ENCODE measurements around the gene ZNF414.

- TF ChIP-seq MYNN (tag by site-specific recombination; IDR thresholded peaks at IDR 0.05; ENCODE audit: borderline replicate concordance) (no peak), ZNF701 (tag by site-specific recombination; IDR thresholded peaks at IDR 0.05) (no peak), ZNF660 (tag by site-specific recombination; IDR thresholded peaks at IDR 0.05) (no peak), ZNF518A (tag by site-specific recombination; conservative IDR thresholded peaks at IDR 0.05; ENCODE audit: low read depth) (no peak), ZNF175 (tag by site-specific recombination; IDR thresholded peaks at IDR 0.05) (no peak), ZNF48 (tag by site-specific recombination; IDR thresholded peaks at IDR 0.05) (no peak), ZNF530 (tag by site-specific recombination; IDR thresholded peaks at IDR 0.05; ENCODE audit: low read depth) (no peak), ZNF274 (IDR thresholded peaks at IDR 0.05; ENCODE audit: low read length) (no peak), ZNF274 (tag by site-specific recombination; IDR thresholded peaks at IDR 0.05; ENCODE audit: borderline replicate concordance) (no peak), ZNF585B (tag by site-specific recombination; IDR thresholded peaks at IDR 0.05) (no peak), ZFHX2 (tag by site-specific recombination; conservative IDR thresholded peaks at IDR 0.05) (no peak), TCF7L2 (IDR thresholded peaks at IDR 0.05; ENCODE audit: borderline replicate concordance, low read depth, low read length) (no peak)
- TF ChIP-seq, protein P1, sequence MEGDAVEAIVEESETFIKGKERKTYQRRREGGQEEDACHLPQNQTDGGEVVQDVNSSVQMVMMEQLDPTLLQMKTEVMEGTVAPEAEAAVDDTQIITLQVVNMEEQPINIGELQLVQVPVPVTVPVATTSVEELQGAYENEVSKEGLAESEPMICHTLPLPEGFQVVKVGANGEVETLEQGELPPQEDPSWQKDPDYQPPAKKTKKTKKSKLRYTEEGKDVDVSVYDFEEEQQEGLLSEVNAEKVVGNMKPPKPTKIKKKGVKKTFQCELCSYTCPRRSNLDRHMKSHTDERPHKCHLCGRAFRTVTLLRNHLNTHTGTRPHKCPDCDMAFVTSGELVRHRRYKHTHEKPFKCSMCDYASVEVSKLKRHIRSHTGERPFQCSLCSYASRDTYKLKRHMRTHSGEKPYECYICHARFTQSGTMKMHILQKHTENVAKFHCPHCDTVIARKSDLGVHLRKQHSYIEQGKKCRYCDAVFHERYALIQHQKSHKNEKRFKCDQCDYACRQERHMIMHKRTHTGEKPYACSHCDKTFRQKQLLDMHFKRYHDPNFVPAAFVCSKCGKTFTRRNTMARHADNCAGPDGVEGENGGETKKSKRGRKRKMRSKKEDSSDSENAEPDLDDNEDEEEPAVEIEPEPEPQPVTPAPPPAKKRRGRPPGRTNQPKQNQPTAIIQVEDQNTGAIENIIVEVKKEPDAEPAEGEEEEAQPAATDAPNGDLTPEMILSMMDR (tag by site-specific recombination; IDR thresholded peaks at IDR 0.05) = no peak
- TF ChIP-seq, protein P2, sequence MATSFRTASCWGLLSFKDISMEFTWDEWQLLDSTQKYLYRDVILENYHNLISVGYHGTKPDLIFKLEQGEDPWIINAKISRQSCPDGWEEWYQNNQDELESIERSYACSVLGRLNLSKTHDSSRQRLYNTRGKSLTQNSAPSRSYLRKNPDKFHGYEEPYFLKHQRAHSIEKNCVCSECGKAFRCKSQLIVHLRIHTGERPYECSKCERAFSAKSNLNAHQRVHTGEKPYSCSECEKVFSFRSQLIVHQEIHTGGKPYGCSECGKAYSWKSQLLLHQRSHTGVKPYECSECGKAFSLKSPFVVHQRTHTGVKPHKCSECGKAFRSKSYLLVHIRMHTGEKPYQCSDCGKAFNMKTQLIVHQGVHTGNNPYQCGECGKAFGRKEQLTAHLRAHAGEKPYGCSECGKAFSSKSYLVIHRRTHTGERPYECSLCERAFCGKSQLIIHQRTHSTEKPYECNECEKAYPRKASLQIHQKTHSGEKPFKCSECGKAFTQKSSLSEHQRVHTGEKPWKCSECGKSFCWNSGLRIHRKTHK (tag by site-specific recombination; IDR thresholded peaks at IDR 0.05) = no peak
- TF ChIP-seq, protein P3, sequence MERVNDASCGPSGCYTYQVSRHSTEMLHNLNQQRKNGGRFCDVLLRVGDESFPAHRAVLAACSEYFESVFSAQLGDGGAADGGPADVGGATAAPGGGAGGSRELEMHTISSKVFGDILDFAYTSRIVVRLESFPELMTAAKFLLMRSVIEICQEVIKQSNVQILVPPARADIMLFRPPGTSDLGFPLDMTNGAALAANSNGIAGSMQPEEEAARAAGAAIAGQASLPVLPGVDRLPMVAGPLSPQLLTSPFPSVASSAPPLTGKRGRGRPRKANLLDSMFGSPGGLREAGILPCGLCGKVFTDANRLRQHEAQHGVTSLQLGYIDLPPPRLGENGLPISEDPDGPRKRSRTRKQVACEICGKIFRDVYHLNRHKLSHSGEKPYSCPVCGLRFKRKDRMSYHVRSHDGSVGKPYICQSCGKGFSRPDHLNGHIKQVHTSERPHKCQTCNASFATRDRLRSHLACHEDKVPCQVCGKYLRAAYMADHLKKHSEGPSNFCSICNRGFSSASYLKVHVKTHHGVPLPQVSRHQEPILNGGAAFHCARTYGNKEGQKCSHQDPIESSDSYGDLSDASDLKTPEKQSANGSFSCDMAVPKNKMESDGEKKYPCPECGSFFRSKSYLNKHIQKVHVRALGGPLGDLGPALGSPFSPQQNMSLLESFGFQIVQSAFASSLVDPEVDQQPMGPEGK (tag by site-specific recombination; IDR thresholded peaks at IDR 0.05) = no peak
Measured at GRCh38 chr19:8485561-8486371, 28.2 kb downstream of the ZNF414 start.
